Stimulated activated CD4-positive, alpha-beta T cell treated with anti-CD3 and anti-CD28 coated beads, Interleukin-15, amount 100 ng/mL, for 48 hours (primary cell): ENCODE measurements around the gene KDM4E.
"Not testable (repeated sequence)": the region's sequence is repeated elsewhere in the genome, so short reads cannot be mapped to it uniquely, and the experiment has no call there.

Experiments
- DNase-seq, 2 donors: peaks; one replicate each; pipeline ENCODE4 v3.0.0-alpha.2; 2020; ENCODE audit warnings: low read depth in 2 of 2

Gene KDM4E

DNA sequence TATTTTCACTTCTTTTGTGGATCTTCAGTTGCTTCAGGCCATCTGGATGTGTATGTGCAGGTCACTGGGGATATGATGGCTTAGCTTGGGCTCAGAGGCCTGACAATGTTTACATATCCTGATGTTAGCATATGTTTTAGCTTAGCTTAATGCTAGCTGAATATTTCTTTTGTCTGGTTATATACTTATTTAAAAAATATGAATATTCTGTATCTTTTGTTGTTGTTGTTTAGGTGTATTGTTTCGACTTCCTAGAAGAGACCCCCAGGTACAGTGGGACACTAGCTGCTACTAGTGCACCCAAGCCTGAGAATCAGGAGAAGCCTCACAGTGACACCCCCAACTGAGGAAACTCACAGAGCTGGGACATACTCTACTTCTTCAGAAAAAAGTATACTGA lies at the start of gene KDM4E:
KDM4E (plus strand) TSS at position 301 of the 400 bp plus-strand sequence. CDS start 300 bp downstream, outside the sequence.
- no peak for DNase-seq

DNA sequence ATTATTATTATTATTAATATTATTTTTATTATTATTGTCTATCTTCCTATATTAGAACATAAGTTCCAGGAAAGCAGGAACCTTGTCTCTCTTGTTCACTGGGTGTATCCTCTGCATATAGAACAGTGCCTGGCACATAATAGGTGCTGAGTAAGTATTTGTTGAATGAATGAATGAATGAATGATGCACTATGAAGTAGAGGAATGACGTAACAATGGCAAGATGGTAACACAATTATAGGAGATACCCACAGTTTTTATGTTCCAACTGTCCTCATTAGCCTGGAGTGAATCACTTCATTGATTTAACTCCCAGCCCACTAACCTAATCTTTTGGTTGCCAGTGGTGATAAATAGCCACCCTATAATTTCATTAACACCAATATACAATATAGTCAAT lies 49.5 kb upstream of the KDM4E start:
- no peak for DNase-seq

DNA sequence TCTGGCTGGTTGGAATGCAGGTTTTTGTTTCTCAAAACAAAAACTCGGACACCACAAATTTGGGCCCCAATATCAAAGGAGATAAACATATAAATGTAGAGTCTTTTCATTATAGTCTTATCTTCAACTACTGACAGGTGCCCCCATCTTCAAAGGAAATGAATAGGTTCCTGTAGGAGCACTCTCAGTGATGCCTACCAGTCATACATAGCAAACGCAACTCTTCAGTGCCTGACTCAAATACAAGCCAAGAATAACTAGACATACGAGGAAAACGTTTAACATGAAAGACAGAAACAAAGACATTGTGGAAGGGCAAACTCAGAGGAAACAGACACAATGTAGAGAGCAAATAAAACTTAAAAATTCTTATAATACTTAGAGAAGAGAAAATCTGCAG lies 37.7 kb upstream of the KDM4E start:
- no peak for DNase-seq

DNA sequence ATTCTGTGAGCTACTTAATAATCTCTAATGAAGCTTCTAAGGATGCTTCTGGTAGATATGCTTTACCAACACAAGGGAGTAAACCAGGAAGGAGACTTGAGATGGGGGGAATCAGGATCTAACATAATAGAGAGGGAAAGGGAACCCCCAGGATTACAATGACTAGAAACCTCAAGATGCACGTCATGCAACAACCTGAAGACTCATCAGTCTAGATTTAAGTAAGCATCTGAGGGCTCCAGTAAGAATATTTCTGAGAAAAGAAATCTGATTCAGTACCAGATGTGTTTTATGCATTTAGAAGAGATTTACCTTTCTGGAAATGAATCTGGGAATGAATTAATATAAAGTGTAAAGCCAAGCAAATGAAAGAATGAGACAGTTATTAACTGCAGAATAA lies 36.3 kb upstream of the KDM4E start:
- no peak for DNase-seq

DNA sequence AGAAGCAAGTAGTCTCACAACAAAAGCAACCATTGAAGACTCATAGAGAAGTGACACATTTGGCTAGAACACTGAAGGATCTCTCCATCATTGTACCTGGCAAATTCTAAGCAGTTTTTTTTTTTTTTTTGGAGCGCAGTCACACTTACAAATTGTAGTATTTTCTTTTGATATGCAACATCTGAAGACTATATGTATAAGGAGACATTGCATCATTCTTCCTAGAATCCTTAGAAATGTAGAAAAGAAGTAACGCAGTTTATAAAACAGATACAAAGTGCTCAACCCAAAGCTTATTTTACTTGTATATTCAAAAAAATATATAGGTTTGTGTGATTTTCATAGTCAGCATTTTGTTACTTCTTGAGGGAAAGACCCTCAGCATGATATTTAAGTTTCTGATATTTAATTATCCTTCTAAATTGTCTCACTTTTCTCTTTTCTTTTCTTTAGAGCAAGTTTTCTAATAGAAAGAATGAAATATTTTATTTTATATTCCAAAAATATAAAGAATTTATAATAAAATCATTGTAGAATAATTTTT lies 31.6 kb upstream of the KDM4E start:
- no peak for DNase-seq

DNA sequence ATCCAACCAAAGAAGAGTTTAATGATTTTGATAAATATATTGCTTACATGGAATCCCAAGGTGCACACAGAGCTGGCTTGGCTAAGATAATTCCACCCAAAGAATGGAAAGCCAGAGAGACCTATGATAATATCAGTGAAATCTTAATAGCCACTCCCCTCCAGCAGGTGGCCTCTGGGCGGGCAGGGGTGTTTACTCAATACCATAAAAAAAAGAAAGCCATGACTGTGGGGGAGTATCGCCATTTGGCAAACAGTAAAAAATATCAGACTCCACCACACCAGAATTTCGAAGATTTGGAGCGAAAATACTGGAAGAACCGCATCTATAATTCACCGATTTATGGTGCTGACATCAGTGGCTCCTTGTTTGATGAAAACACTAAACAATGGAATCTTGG lies 27.6 kb upstream of the KDM4E start:
- no peak for DNase-seq

DNA sequence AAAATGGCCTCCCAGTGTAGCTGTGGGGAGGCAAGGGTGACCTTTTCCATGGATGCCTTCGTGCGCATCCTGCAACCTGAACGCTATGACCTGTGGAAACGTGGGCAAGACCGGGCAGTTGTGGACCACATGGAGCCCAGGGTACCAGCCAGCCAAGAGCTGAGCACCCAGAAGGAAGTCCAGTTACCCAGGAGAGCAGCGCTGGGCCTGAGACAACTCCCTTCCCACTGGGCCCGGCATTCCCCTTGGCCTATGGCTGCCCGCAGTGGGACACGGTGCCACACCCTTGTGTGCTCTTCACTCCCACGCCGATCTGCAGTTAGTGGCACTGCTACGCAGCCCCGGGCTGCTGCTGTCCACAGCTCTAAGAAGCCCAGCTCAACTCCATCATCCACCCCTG lies 26.8 kb upstream of the KDM4E start:
- DNase-seq = no peak

DNA sequence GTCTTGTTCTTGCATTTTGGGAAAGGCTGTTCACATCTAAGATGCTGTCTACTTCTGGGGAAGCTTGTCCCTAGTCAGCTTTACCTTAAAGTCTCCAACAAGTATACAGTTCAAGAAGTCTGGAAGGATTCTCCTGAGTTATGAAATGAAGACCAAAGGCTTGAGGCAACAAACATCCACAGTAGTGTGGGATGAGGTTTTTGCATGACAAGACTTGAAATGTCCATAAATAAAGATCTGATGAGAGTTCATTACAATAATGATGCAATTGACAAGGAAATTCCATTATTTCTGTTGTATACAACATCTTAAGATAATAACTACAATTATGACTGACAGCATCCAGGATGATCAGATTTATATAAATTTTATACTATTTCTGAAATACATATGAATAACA lies 21.3 kb upstream of the KDM4E start:
- DNase-seq = no peak

DNA sequence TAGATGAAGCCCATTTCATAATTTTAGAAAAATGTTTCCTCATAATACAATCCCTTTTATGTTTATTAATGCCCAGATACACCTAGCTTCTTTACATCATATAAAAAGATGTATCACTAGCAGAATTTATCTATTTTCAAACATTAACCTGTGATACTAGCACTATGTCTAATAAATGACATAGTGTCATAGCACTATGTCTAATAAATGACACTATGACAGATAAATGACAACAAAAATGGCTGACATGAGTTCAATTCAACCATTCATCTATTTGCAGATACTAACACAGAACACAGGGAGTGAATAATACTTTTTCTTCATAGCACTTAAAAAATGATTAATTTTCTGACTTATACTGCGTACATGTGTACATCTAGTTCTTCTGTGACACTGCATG lies 19.4 kb upstream of the KDM4E start:
- no peak for DNase-seq

DNA sequence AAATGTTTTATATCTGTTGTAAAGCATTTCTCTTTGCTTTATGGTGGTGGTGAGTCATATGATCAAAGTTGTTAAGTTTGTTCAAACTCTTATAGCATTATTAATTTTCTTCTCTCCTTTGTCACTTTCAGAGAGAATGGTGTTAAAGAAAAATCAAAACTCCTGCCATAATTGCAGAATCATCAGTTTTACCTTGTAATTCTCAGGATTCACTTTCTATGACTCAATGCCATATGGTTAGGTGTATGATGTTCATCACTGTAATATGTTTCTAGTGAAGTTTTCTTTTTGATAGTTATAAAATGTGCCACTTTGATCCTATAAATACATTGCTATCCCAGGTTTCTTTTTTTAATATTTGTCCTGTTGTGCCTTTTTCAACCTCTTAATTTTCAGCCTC lies 13.7 kb upstream of the KDM4E start:
- DNase-seq = no peak

DNA sequence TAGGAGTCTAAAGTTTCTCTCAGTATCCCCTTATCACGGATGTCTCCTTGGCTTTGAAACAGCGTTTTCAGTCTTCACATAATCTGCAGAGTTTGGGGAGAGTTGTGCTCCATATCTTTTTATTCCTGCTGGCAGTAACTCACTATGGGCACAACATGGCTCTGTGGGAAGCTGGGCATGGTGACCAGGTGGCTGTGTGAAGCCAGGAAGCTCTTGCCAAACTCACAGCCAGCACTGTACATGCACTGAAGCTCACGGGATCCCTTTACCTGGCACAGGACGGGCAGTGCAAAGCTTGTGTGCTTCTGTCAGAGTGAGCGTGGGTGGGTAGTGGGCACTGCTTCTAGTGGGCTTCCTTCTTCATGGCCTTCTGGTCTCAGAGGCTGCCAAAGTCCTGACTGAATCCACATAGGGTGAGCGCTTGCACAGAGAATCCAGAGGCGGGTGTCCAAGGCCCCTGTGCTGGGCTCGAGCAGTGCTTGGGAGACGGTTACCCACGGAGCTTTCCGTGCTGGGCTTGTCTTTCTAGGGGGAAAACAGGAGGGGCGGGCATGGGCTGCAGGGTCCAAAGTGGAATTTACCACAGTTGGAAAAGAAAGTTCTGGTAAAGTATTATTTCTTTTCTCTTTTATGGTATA lies 10.8 kb upstream of the KDM4E start:
- DNase-seq = no peak

DNA sequence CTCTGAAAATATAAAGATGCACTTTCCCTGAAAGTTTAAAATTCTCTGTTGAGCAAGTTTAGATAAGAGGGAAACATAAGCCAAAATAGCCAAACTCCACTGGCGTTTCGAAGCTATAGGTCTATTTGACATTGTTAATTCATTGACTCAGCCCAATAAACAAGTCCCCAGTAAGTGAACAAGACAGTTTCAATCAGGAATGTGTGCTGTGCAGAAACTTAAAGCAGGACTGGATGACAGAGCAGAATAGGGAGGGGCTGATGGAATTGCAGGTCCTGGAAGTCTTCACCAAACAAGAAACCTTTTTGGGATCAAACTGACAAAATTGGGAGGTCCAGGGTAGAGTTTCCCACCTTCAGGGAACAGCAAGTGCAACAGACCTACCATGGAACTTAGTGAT lies 8.9 kb upstream of the KDM4E start:
- DNase-seq = no peak

DNA sequence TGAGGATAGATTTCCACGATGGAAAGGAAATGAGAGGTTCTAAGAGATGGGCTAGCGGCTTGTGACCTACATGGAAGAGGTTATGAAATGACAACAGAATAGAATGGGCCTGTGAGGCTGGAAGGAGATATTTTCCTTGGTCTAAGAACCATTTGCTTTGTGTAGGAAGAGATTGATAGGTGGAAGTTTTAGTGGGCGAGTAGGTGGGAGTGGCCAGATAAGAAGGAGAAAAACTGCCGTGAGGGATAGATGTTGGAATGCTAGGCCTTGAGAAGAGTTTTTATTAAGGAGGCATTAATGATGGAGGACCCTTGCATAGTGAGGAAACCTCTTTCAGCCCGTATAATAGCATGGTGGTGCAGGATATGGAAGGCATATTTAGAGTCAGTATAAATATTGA lies 3.6 kb upstream of the KDM4E start:
- not testable (repeated sequence) for DNase-seq

DNA sequence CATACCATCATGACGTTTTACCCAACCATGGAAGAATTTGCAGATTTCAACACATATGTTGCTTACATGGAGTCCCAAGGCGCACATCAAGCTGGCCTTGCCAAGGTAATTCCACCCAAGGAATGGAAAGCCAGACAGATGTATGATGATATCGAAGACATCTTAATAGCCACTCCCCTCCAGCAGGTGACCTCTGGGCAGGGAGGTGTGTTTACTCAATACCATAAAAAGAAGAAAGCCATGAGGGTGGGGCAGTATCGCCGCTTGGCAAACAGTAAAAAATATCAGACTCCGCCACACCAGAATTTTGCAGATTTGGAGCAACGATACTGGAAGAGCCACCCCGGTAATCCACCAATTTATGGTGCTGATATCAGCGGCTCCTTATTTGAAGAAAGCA lies 536 bp downstream of the KDM4E start:
- not testable (repeated sequence) for DNase-seq

DNA sequence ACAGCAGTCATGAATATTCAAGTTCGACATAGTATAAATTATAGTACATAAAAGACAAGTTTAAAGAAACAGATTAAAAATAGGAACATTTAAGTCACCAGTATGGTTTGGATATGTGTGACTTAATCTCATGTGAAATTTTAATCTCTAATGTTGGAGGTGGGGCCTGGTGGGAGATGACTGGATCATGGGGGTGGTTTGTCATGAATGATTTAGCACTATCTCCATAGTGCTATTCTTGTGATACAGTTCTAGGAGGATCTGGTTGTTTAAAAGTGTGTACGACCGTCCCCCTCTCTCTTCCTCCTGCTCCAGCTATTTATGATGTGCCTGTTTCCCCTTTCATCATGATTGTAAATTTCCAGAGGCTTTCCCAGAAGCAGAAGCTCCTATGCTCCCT lies 3.3 kb downstream of the KDM4E start:
- DNase-seq = no peak

DNA sequence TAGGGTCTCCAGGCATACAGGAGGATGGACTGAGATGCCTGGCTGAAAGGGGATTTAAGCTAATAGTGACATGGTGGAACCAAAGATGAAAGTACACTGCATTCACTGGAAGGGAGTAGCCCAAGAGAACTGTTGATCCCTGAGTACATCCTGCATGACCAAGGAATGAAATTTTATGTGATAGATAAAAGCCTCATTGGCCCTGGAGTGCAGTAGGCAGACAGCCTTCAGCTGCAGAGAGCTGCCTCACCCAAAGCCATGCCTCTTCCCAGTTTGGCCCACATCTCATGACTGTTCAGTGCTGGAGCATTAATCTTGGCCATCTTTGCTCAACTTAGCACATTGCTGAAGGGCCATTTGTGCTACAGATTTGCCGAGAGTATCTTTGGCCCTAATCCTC lies 8.0 kb downstream of the KDM4E start:
- no peak for DNase-seq

DNA sequence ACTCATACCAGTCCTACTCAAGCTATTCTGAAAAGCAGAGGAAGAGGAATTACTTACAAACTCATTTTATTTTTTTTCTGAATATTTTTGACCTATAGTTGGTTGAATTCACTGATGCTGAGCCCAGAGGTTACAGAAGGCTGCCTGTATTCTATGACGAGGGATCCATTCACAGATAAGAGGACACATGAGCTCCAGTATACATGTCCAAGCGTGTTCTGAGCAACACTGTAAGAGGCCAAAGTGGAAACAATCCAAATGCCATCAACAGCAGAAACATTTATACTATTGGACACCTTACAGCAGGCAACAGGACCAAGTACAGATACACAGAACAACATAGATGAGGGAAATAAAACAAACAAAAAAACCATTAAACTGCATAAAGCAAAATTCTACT lies 10.3 kb downstream of the KDM4E start:
- no peak for DNase-seq

DNA sequence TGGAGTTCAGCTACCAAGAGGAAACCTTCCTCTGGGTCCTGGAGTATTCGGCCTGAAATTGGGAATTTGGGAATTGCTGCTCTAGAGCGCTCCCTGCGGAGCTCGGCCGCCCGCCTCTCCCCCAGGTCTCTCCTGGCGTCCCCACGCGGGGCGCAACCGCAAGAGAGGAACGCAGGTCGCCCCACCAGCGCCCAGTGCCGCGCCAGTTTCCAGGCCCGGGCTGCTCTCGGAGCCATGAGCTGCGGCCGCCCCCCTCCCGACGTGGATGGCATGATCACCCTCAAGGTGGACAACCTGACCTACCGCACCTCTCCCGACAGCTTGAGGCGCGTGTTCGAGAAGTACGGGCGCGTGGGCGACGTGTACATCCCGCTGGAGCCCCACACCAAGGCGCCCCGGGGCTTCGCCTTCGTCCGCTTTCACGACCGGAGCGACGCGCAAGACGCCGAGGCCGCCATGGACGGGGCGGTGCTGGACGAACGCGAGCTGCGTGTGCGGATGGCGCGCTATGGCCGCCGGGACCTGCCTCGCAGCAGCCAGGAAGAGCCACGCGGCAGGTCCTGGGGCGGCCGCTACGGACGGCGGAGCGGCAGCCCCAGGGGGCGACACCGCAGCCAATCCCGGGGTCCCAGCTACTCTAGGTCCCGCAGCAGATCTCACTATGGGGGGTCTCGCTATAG lies 12.4 kb downstream of the KDM4E start:
- DNase-seq = peak in 1 of 2 donors; percentile 3

DNA sequence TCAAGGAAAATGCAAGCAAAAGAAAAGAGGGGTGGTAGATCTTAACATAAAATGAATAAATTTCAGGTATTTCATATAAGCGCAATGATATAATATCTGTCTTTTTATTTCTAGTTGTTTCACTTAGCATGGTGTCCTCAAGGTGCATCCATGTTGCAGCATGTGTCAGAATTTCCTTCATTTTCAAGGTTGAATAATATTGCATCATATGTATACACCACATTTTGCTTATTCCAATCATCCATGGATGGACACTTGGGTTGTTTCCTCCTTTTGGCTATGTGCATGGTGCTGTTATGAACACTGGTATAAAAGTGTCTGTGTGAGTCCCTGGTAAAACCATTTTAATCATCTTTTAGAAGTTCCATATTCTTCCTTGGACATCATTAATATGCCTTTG lies 17.2 kb downstream of the KDM4E start:
- no peak for DNase-seq

DNA sequence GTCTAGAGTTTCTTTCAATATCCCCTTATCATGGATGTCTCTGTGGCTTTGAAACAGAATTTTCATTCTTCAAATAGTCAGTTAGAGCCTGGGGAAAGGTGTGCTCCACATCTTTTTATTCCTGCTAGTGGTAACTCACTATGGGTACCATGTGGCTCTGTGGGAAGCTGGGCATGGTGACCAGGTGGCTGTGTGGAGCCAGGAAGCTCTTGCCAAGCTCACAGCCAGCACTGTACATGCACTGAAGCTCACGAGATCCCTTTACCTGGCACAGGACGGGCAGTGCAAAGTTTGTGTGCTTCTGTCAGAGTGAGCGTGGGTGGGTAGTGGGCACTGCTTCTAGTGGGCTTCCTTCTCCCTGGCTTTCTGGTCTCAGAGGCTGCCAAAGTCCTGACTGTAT lies 17.8 kb downstream of the KDM4E start:
- no peak for DNase-seq

DNA sequence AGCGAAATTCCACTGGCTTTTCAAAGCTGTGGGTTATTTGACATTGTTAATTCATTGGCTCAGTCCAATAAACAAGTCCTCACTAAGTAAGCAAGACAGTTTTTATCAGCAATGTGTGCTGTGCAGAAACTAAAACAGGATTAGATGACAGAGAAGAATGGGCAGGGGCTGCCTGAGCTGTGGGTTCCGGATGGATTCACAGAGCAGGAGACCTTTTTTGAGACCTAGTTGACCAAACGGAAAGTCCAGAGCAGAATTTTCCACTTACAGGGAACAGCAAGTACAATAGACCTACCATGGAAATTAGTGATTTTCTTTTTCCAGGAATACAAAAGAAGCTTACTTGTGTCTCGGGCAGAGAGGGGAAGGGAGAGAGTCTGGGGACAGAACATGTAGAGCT lies 19.0 kb downstream of the KDM4E start:
- no peak for DNase-seq

DNA sequence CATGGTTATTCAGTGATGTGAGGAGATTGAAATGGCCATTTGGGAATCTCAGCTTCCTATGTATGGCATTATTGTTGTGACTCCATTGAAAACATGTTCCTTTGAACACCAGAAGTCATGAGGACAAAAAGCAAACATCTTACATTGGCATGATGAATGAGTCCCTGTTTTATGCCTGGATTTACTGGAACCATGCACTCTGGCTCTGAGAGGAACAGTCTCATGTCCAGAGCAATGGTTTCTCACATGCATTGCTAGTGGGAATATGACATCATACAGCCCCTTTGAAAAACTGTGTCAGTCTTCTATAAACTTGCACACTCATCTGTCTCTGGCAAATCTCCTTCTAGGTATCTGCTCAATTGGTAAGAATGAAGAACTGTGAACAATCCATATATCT lies 20.8 kb downstream of the KDM4E start:
- no peak for DNase-seq

DNA sequence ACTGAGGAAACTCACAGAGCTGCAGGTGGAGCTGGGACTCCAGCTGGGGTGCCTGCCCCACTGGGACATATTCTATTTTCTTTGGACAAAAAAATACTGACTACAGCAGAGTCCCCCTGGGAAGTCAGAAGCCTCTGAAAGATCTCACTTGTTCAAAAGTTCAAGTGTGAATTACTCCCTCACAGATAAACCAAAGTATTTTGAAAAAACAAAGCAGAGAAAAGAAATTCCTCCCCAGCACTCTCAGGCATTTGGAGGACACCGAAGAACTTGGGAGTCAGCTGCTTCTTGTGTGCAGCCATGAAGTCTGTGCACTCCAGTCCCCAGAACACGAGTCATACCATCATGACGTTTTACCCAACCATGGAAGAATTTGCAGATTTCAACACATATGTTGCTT lies 24.1 kb downstream of the KDM4E start, which contains the start of gene KDM4F:
KDM4F (plus strand) TSS at position 301 of the 400 bp plus-strand sequence.
- not testable (repeated sequence) for DNase-seq
